Lower lobe of right lung (tissue), 2 donors: Measurements from ENCODE around the gene MAD1L1. TPM values are rescaled to one million over a fixed set of nuclear protein-coding genes. Genes with fewer than 3 reads are reported as not detected.

Source experiments
- ATAC-seq, 2 donors: fragments of 200-7000 bp; cut with Tn5 transposase; one replicate each; pipeline ENCODE4 v1.9.1; 2020 to 2022; ENCODE audit warnings: mild to moderate bottlenecking in 2 of 2, moderate library complexity in 2 of 2
- DNase-seq: peaks from one replicate; pipeline ENCODE4 v3.0.0-alpha.2; 2020
- H3K27ac ChIP-seq: fragments of 200-600 bp; one replicate; pipeline ENCODE4 v1.8.0; 2022
- H3K27me3 ChIP-seq: fragments of 200-600 bp; one replicate; pipeline ENCODE4 v1.8.0; 2022; ENCODE audit warnings: low read depth
- H3K36me3 ChIP-seq: fragments of 200-600 bp; one replicate; pipeline ENCODE4 v1.8.0; 2022; ENCODE audit warnings: mild to moderate bottlenecking
- H3K4me1 ChIP-seq: fragments of 200-600 bp; one replicate; pipeline ENCODE4 v1.8.0; 2022
- H3K4me3 ChIP-seq: fragments of 200-600 bp; one replicate; pipeline ENCODE4 v1.8.0; 2022; ENCODE audit warnings: mild to moderate bottlenecking
- H3K9me3 ChIP-seq: fragments of 200-600 bp; one replicate; pipeline ENCODE4 v1.8.0; 2022
- CTCF ChIP-seq: fragments of 200-600 bp; IDR thresholded peaks from one replicate; pipeline ENCODE4 v1.8.0; 2022; ENCODE audit warnings: antibody characterized with exemption, mild to moderate bottlenecking
- intact Hi-C: fragments of 100-400 bp; cut with DNase I; formaldehyde crosslinking; loops from one replicate; pipeline ENCODE4 v1.11.0; 2022
- total RNA-seq: library from RNA; stranded (reverse); fragmentation: NEBNext Ultra II Directional; extraction: Animal tissue kit (Norgen Biotek cat#: 25700); gene quantifications from one replicate; pipeline ENCODE4 v1.2.1, GENCODE V29; 2021
- donor health status: DM: no; HTN: yes; CAD: no; lungs with severe emphysema.

Gene MAD1L1
- total RNA-seq, 1 donor from 2014 or later, result 44.5 TPM

GRCh38 chr7:2032876-2033407, 199.8 kb downstream of the MAD1L1 start:
- no peak for TF ChIP-seq CTCF

GRCh38 chr7:2032030-2032875, 200.5 kb downstream of the MAD1L1 start:
- ATAC-seq, result peak in 1 of 2 donors; percentile 19
- Histone ChIP-seq H3K27me3 (no peaks in the 10 kb centered on the region), H3K27ac (no peak overlapping the region), H3K9me3 (peaks cover 15% of the 10 kb centered on the region), H3K36me3 (no peaks in the 10 kb centered on the region), H3K4me1 (peaks cover 1% of the 10 kb centered on the region), H3K4me3 (no peak overlapping the region)
- intact Hi-C loops, result no loop called here
- DNase-seq, result peak; percentile 34
- no peak for TF ChIP-seq CTCF

More at GRCh38 chr7:2032876-2033407, 199.8 kb downstream of the MAD1L1 start:
- intact Hi-C loops, result no loop called here
- no peak overlapping the region for H3K27ac ChIP-seq
- H3K36me3 ChIP-seq, result no peaks in the 10 kb centered on the region
- peak; percentile 23 for DNase-seq
- H3K4me1 ChIP-seq, result peaks cover 8% of the 10 kb centered on the region
- H3K4me3 ChIP-seq, result no peak overlapping the region
- no peaks in the 10 kb centered on the region for H3K27me3 ChIP-seq
- H3K9me3 ChIP-seq, result peaks cover 11% of the 10 kb centered on the region
- peak in 1 of 2 donors; percentile 18 for ATAC-seq

GRCh38 chr7:2031451-2031845, 201.3 kb downstream of the MAD1L1 start:
- peak; percentile 20 for DNase-seq
- ATAC-seq, result no peak
- Histone ChIP-seq H3K36me3 (no peaks in the 10 kb centered on the region), H3K4me3 (no peak overlapping the region), H3K27ac (no peak overlapping the region), H3K4me1 (no peaks in the 10 kb centered on the region), H3K9me3 (peaks cover 15% of the 10 kb centered on the region), H3K27me3 (no peaks in the 10 kb centered on the region)
- intact Hi-C loops, result no loop called here
- TF ChIP-seq CTCF, result no peak

- H3K27ac ChIP-seq, result no peak overlapping the region
- ATAC-seq (peak in 1 of 2 donors; percentile 37), DNase-seq (peak; percentile 31)
- intact Hi-C loops, result no loop called here
- no peaks in the 10 kb centered on the region for H3K27me3 ChIP-seq
- H3K4me1 ChIP-seq, result no peaks in the 10 kb centered on the region
- no peaks in the 10 kb centered on the region for H3K36me3 ChIP-seq
- H3K4me3 ChIP-seq, result no peak overlapping the region
- TF ChIP-seq CTCF, result no peak
- H3K9me3 ChIP-seq, result peaks cover 18% of the 10 kb centered on the region
Measured at GRCh38 chr7:2030475-2031450, 202.0 kb downstream of the MAD1L1 start.

- Histone ChIP-seq H3K4me3 (no peak overlapping the region), H3K27ac (no peak overlapping the region), H3K36me3 (no peaks in the 10 kb centered on the region), H3K9me3 (peaks cover 26% of the 10 kb centered on the region), H3K4me1 (no peaks in the 10 kb centered on the region), H3K27me3 (no peaks in the 10 kb centered on the region)
- intact Hi-C loops, result no loop called here
- peak; percentile 28 for DNase-seq
- ATAC-seq, result no peak
- no peak for TF ChIP-seq CTCF
Measured at GRCh38 chr7:2029936-2030335, 202.8 kb downstream of the MAD1L1 start.
